Right lobe of liver (tissue), 6 donors: ENCODE data around the gene RYR3. TPM values are rescaled to one million over a fixed set of nuclear protein-coding genes. Genes with fewer than 3 reads are reported as not detected.

ENCODE experiments used
- ATAC-seq, 4 donors: fragments of 200-7000 bp; cut with Tn5 transposase; one replicate each; pipeline ENCODE4 v1.9.1; 2020; ENCODE audit warnings: mild to moderate bottlenecking in 4 of 4, moderate library complexity in 4 of 4
- DNase-seq, 3 donors: peaks; one replicate each; pipeline ENCODE4 v3.0.0-alpha.2; 2020
- H3K27ac ChIP-seq, 3 donors: fragments of 200-600 bp; one replicate each; pipeline ENCODE4 v1.8.0; 2022
- H3K27me3 ChIP-seq, 2 donors: fragments of 200-600 bp; one replicate each; pipeline ENCODE4 v1.8.0; 2022
- H3K36me3 ChIP-seq, 4 donors: fragments of 200-600 bp; sonication (generic) in 1 of 4; one replicate each; pipeline versions ENCODE4 v1.5.1 to v1.8.0; 2017 to 2022; ENCODE audit warnings: control low read depth in 1 of 4
- H3K4me1 ChIP-seq, 4 donors: fragments of 200-600 bp; sonication (generic) in 1 of 4; one replicate each; pipeline versions ENCODE4 v1.5.1 to v1.8.0; 2017 to 2022; ENCODE audit warnings: control low read depth in 1 of 4
- H3K4me3 ChIP-seq, 3 donors: fragments of 200-600 bp; one replicate each; pipeline ENCODE4 v1.8.0; 2022
- H3K9me3 ChIP-seq, 4 donors: fragments of 200-600 bp; sonication (generic) in 1 of 4; one replicate each; pipeline versions ENCODE4 v1.5.1 to v1.8.0; 2017 to 2022; ENCODE audit warnings: control low read depth in 1 of 4
- CTCF ChIP-seq, 4 donors: fragments of 200-600 bp in 3 of 4; fragments of 450-650 bp in 1 of 4; IDR thresholded peaks; one replicate each; pipeline versions ENCODE4 v1.5.1 to v1.8.0; 2016 to 2022; ENCODE audit warnings: antibody characterized with exemption in 4 of 4, mild to moderate bottlenecking in 2 of 4
- POLR2A ChIP-seq: fragments of 450-650 bp; IDR thresholded peaks from one replicate; pipeline ENCODE4 v1.6.1; 2017; ENCODE audit warnings: antibody characterized with exemption, mild to moderate bottlenecking
- WGBS: methylation state at CpG from one replicate; pipeline ENCODE4 v1.1.6; 2018; ENCODE audit warnings: low coverage, low lambda C conversion rate; ENCODE audit not compliant: insufficient coverage; ENCODE audit errors: missing lambda C conversion rate; 5-methylcytosine and 5-hydroxymethylcytosine counted together
- intact Hi-C, 2 donors: fragments of 100-400 bp; cut with DNase I; formaldehyde crosslinking; loops; one replicate each; pipeline versions ENCODE4 v1.11.2 to v1.14.1; 2022
- total RNA-seq, 6 experiments: library from RNA; depleted of rRNA in 2 of 6; stranded (reverse); fragments of >200 nt in 2 of 6; fragmentation: NEBNext Ultra II Directional in 3 of 6; extraction: Animal tissue kit (Norgen Biotek cat#: 25700) in 3 of 6; gene quantifications; one replicate each; pipeline versions ENCODE4 v1.1.0 to v1.2.4, GENCODE V29; 2016 to 2023
- donor health status: DM: no; HTN: yes; CAD: no.
- donor health status: DM: no; HTN: no; CAD: no.
- donor health status: DM: no; HTN: no; CAD: no.
- donor health status: DM: no; HTN: yes; CAD: no.
- donor health status: DM: no; HTN: yes; CAD: no.

Gene RYR3
- total RNA-seq, 6 experiments from 2014 or later: under 0.01 to 0.31 (median 0.05) TPM; not detected in 3

GRCh38 chr15:33722005-33722672, 411.4 kb downstream of the RYR3 start:
- Histone ChIP-seq H3K36me3 (no peaks in the 10 kb centered on the region), H3K27me3 (no peaks in the 10 kb centered on the region), H3K9me3 (no peaks in the 10 kb centered on the region), H3K4me3 (no peak overlapping the region), H3K27ac (no peak overlapping the region), H3K4me1 (no peaks in the 10 kb centered on the region)
- TF ChIP-seq POLR2A (no peak), CTCF (IDR thresholded peaks at IDR 0.05) (no peak)
- no peak for ATAC-seq
- WGBS: 17% methylated on average over 2 of the region's 2 CpGs
- intact Hi-C loops: no loop called here
- no peak for DNase-seq

GRCh38 chr15:33722673-33723015, 411.9 kb downstream of the RYR3 start:
- H3K36me3 ChIP-seq: no peaks in the 10 kb centered on the region
- no peaks in the 10 kb centered on the region for H3K9me3 ChIP-seq
- H3K27ac ChIP-seq: no peak overlapping the region
- TF ChIP-seq POLR2A: no peak
- TF ChIP-seq CTCF (IDR thresholded peaks at IDR 0.05): no peak
- no peaks in the 10 kb centered on the region for H3K4me1 ChIP-seq
- H3K4me3 ChIP-seq: no peak overlapping the region
- WGBS: 78% methylated on average over 8 of the region's 12 CpGs
- ATAC-seq (no peak), DNase-seq (no peak)
- intact Hi-C loops: no loop called here
- no peaks in the 10 kb centered on the region for H3K27me3 ChIP-seq

- no peak for DNase-seq
- WGBS: 57% methylated on average over 5 of the region's 5 CpGs
Measured at GRCh38 chr15:33724321-33725036, 413.7 kb downstream of the RYR3 start.

GRCh38 chr15:33729653-33730052, 418.9 kb downstream of the RYR3 start:
- Histone ChIP-seq H3K9me3 (no peaks in the 10 kb centered on the region), H3K36me3 (no peaks in the 10 kb centered on the region), H3K4me1 (peaks cover 0 to 10% (median 0%) of the 10 kb centered on the region in 4 donors), H3K27me3 (no peaks in the 10 kb centered on the region), H3K27ac (no peak overlapping the region), H3K4me3 (no peak overlapping the region)
- ATAC-seq (peak in 1 of 4 donors; percentile 13), DNase-seq (no peak)
- WGBS: 63% methylated on average over 3 of the region's 4 CpGs
- TF ChIP-seq POLR2A: no peak
- peak in 2 of 4 donors; percentile 20 to 26 for TF ChIP-seq CTCF (IDR thresholded peaks at IDR 0.05)
- intact Hi-C loops: no loop called here

More at GRCh38 chr15:33724321-33725036, 413.7 kb downstream of the RYR3 start:
- no peak for TF ChIP-seq CTCF (IDR thresholded peaks at IDR 0.05)
- TF ChIP-seq POLR2A: no peak
- Histone ChIP-seq H3K4me1 (peaks cover 0 to 6% (median 0%) of the 10 kb centered on the region in 4 donors), H3K27ac (no peak overlapping the region), H3K9me3 (no peaks in the 10 kb centered on the region), H3K36me3 (no peaks in the 10 kb centered on the region), H3K4me3 (no peak overlapping the region), H3K27me3 (no peaks in the 10 kb centered on the region)
- ATAC-seq: no peak
- intact Hi-C loops: no loop called here
